Caco-2 (cell line): ENCODE data around the gene NEDD4. TPM values are rescaled to one million over a fixed set of nuclear protein-coding genes. Genes with fewer than 3 reads are reported as not detected.
"Not testable (repeated sequence)": the region's sequence is repeated elsewhere in the genome, so short reads cannot be mapped to it uniquely, and the experiment has no call there.

Experiments used
- BruUV-seq: library from RNA; stranded (reverse); fragments of 400-500 nt; replicated peaks from 2 replicates; lab custom pipeline; 2021; lab: Mats Ljungman, UMichigan
- CTCF ChIA-PET: fragments of 300-600 bp; sonication (Branson Sonifier 250); formaldehyde crosslinking; loops from one replicate; lab custom pipeline; 2022; ENCODE audit warnings: antibody characterized with exemption; lab: Charles Lee
- POLR2A ChIA-PET: fragments of 300-600 bp; sonication (Branson Sonifier 250); formaldehyde crosslinking; loops from one replicate; lab custom pipeline; 2022; ENCODE audit warnings: antibody characterized with exemption; lab: Charles Lee
- DNase-seq, 2 experiments: peaks; one replicate each; pipeline versions ENCODE4 v3.0.0 to v3.0.0-alpha.2; 2020 to 2022
- H3K27me3 ChIP-seq: replicated peaks from 2 replicates; pipeline ENCODE4 v1.6.0; 2011; ENCODE audit warnings: low read length; ENCODE audit not compliant: control insufficient read depth, insufficient read depth
- H3K36me3 ChIP-seq: 2 replicates; pipeline ENCODE4 v1.5.1; 2011; ENCODE audit warnings: low read length; ENCODE audit not compliant: control insufficient read depth, insufficient read depth
- H3K4me1 ChIP-seq: fragments of 250-450 bp; sonication (Bioruptor Pico); 2 replicates; pipeline ENCODE4 v1.5.1; 2020; ENCODE audit warnings: mild to moderate bottlenecking
- H3K4me3 ChIP-seq: 2 replicates; pipeline ENCODE4 v1.5.1; 2011; ENCODE audit warnings: low read depth, mild to moderate bottlenecking, control low read depth, low read length
- H3K9me3 ChIP-seq: fragments of 250-450 bp; sonication (Bioruptor Pico); 2 replicates; pipeline ENCODE4 v1.5.1; 2020; ENCODE audit warnings: mild to moderate bottlenecking, moderate library complexity
- H3K27ac Mint-ChIP-seq: one replicate; pipeline ENCODE4 v1.8.0; 2022; ENCODE audit warnings: mixed read lengths; ENCODE audit not compliant: unreplicated experiment
- H3K27me3 Mint-ChIP-seq: one replicate; pipeline ENCODE4 v1.8.0; 2022; ENCODE audit warnings: mixed read lengths; ENCODE audit not compliant: insufficient read depth, unreplicated experiment
- H3K36me3 Mint-ChIP-seq: one replicate; pipeline ENCODE4 v1.8.0; 2022; ENCODE audit warnings: mild to moderate bottlenecking, mixed read lengths; ENCODE audit not compliant: insufficient read depth, unreplicated experiment
- H3K4me1 Mint-ChIP-seq: one replicate; pipeline ENCODE4 v1.8.0; 2022; ENCODE audit warnings: low read depth, mixed read lengths; ENCODE audit not compliant: unreplicated experiment
- H3K4me3 Mint-ChIP-seq: one replicate; pipeline ENCODE4 v1.8.0; 2022; ENCODE audit warnings: mild to moderate bottlenecking, moderate library complexity, mixed read lengths; ENCODE audit not compliant: unreplicated experiment
- H3K9me3 Mint-ChIP-seq: one replicate; pipeline ENCODE4 v1.8.0; 2022; ENCODE audit warnings: mixed read lengths; ENCODE audit not compliant: unreplicated experiment
- CTCF ChIP-seq, 2 experiments: fragments of 200-600 bp in 1 of 2; IDR thresholded peaks; 1 replicate in 1 of 2; 2 replicates in 1 of 2; pipeline versions ENCODE4 v1.5.1 to v1.8.0; 2011 to 2022; ENCODE audit warnings: antibody characterized with exemption in 1 of 2, control low read depth in 1 of 2, inconsistent platforms in 1 of 2, low read depth in 1 of 2, low read length in 1 of 2, mild to moderate bottlenecking in 1 of 2, moderate library complexity in 1 of 2; ENCODE audit not compliant: insufficient read depth in 1 of 2, severe bottlenecking in 1 of 2, unreplicated experiment in 1 of 2
- intact Hi-C: fragments of 100-400 bp; cut with micrococcal nuclease; formaldehyde crosslinking; loops from one replicate; pipeline ENCODE4 v1.10.0; 2022; ENCODE audit not compliant: unreplicated experiment
- total RNA-seq: library from RNA; stranded (reverse); gene quantifications from 2 replicates; pipeline ENCODE4 v1.2.3, GENCODE V29; 2022

Gene NEDD4
- total RNA-seq, 1 experiment from 2014 or later: 33.9 TPM

GRCh38 chr15:56031402-56031801 is 38.0 kb upstream of the NEDD4 start:
- no peaks in the 10 kb centered on the region for H3K27me3 ChIP-seq
- no TSS peak for BruUV-seq

GRCh38 chr15:56028430-56028829 is 35.0 kb upstream of the NEDD4 start:
- ChIA-PET CTCF (no interaction called here), POLR2A (no interaction called here)

More at GRCh38 chr15:56031402-56031801, 38.0 kb upstream of the NEDD4 start:
- Mint-ChIP-seq H3K4me3 (no peak overlapping the region), H3K27me3 (no peaks in the 10 kb centered on the region), H3K9me3 (peaks cover 9% of the 10 kb centered on the region), H3K4me1 (peaks cover 34% of the 10 kb centered on the region), H3K36me3 (peaks cover 6% of the 10 kb centered on the region), H3K27ac (no peak overlapping the region)
- no peaks in the 10 kb centered on the region for H3K36me3 ChIP-seq
- intact Hi-C loops: no loop called here
- peaks cover 31% of the 10 kb centered on the region; the same call in 1 of the 2 replicates for H3K4me1 ChIP-seq
- CTCF ChIA-PET: no interaction called here
- DNase-seq: no peak
- TF ChIP-seq CTCF (IDR thresholded peaks at IDR 0.05; ENCODE audit: insufficient read depth in 1 of 2, low read depth in 1 of 2, low read length in 1 of 2, severe bottlenecking in 1 of 2, unreplicated experiment in 1 of 2): no peak
- POLR2A ChIA-PET: interaction anchor here (2.0 kb wide), 1 partner anchor 11 kb away, joined by 5 read pairs; no protein-coding TSS in a partner anchor
- H3K9me3 ChIP-seq: no peaks in the 10 kb centered on the region
- H3K4me3 ChIP-seq: no peak overlapping the region

GRCh38 chr15:56023160-56023559 is 29.7 kb upstream of the NEDD4 start:
- DNase-seq, H3K27me3 Mint-ChIP-seq, intact Hi-C loops, H3K4me3 ChIP-seq, H3K4me1 ChIP-seq, CTCF ChIA-PET, H3K36me3 Mint-ChIP-seq, BruUV-seq, H3K4me1 Mint-ChIP-seq, H3K27me3 ChIP-seq, H3K9me3 ChIP-seq, H3K9me3 Mint-ChIP-seq, H3K4me3 Mint-ChIP-seq, H3K36me3 ChIP-seq, POLR2A ChIA-PET, H3K27ac Mint-ChIP-seq: not testable (repeated sequence)

More at GRCh38 chr15:56028430-56028829, 35.0 kb upstream of the NEDD4 start:
- peaks cover 26% of the 10 kb centered on the region for H3K4me1 Mint-ChIP-seq
- H3K27me3 Mint-ChIP-seq: no peaks in the 10 kb centered on the region
- intact Hi-C loops: no loop called here
- Histone ChIP-seq H3K4me3 (no peak overlapping the region), H3K4me1 (peaks cover 26% of the 10 kb centered on the region; the same call in 1 of the 2 replicates), H3K36me3 (no peaks in the 10 kb centered on the region), H3K9me3 (no peaks in the 10 kb centered on the region), H3K27me3 (no peaks in the 10 kb centered on the region)
- no peak overlapping the region for H3K27ac Mint-ChIP-seq
- peaks cover 9% of the 10 kb centered on the region for H3K9me3 Mint-ChIP-seq
- DNase-seq: no peak
- no TSS peak for BruUV-seq
- no peak for TF ChIP-seq CTCF (IDR thresholded peaks at IDR 0.05; ENCODE audit: insufficient read depth in 1 of 2, low read depth in 1 of 2, low read length in 1 of 2, severe bottlenecking in 1 of 2, unreplicated experiment in 1 of 2)
- H3K36me3 Mint-ChIP-seq: peaks cover 6% of the 10 kb centered on the region
- H3K4me3 Mint-ChIP-seq: no peak overlapping the region
